Measurements from ENCODE around the gene STPG2. TPM values are rescaled to one million over a fixed set of nuclear protein-coding genes. Genes with fewer than 3 reads are reported as not detected.

STPG2 gene
- total and polyA plus RNA-seq, 2 of the 8 experiments (the other 6 are each of a cell fraction or from before 2014, with no cell fraction given) = 0.03 TPM; not detected in 1

DNA sequence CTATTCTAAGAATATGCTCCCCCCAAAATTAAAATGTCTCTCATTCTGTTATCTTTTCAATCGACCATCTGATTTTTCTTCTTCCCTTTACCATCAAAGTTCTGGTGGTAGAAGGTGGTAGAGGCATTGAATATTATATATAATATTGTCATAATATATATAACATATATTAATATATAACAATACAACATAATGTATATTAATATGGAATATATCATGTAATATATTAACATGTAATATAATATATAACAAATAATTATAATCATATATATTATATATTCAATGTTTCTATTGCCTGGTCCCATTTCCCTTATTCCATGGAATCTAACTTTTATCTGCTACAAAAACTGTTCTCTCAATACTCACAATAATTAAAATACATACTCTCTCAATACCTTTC is 40.6 kb downstream of the STPG2 start:
- 67% methylated on average over 1 of the region's 1 CpG; no CpG with 5 or more reads in 1 of the 2 experiments for WGBS, 2 experiments (ENCODE audit: extremely low coverage in 1 of 2, insufficient coverage in 1 of 2, insufficient read length in 1 of 2, insufficient replicate concordance in 2 of 2, low coverage in 1 of 2, low lambda C conversion rate in 2 of 2, missing lambda C conversion rate in 1 of 2)
- CTCF ChIA-PET (ENCODE audit: partially characterized antibody) = interaction anchor here (1.8 kb wide), 1 partner anchor 75 kb away, joined by 6 read pairs; no protein-coding TSS in a partner anchor
- Histone ChIP-seq H4K20me1 (replicated peaks in 1 of 2; ENCODE audit: control insufficient read depth in 1 of 2, insufficient read depth in 2 of 2, low read length in 2 of 2) (no peaks in the 10 kb centered on the region), H2BK15ac (ENCODE audit: low read length) (no peak overlapping the region), H2BK20ac (ENCODE audit: low read length) (no peak overlapping the region), H4K91ac (replicated peaks; ENCODE audit: insufficient read length, low read length) (no peak overlapping the region), H3K4me2 (ENCODE audit: insufficient read depth in 1 of 2, low read depth in 2 of 2, low read length in 2 of 2) (no peak overlapping the region), H4K5ac (ENCODE audit: insufficient read length, low read depth, low read length) (no peak overlapping the region), H3K9me3 (ENCODE audit: insufficient read depth in 2 of 2, low read depth in 1 of 2, low read length in 1 of 2) (no peaks in the 10 kb centered on the region), H3K4me1 (replicated peaks in 1 of 4; ENCODE audit: control insufficient read depth in 3 of 4, insufficient read depth in 4 of 4, low read length in 3 of 4) (no peaks in the 10 kb centered on the region), H2AK5ac (ENCODE audit: low read depth, low read length) (no peak overlapping the region), H3K4me3 (ENCODE audit: extremely low read depth in 1 of 4, insufficient read depth in 2 of 4, low read depth in 3 of 4, low read length in 4 of 4) (no peak overlapping the region), H2BK5ac (ENCODE audit: low read depth, low read length) (no peak overlapping the region), H3K23me2 (ENCODE audit: low read depth, low read length) (no peaks in the 10 kb centered on the region), H3K36me3 (ENCODE audit: control insufficient read depth in 2 of 4, insufficient read depth in 4 of 4, low read length in 3 of 4) (no peaks in the 10 kb centered on the region), H3K56ac (replicated peaks; ENCODE audit: insufficient read length, low read depth, low read length) (no peak overlapping the region), H3K27ac (ENCODE audit: low read depth, low read length) (no peak overlapping the region), H3K18ac (ENCODE audit: extremely low read depth, low read length) (no peak overlapping the region), H3K23ac (ENCODE audit: insufficient read length) (no peak overlapping the region), H3K14ac (ENCODE audit: insufficient read length) (no peak overlapping the region), H3K9ac (replicated peaks in 1 of 4; ENCODE audit: extremely low read depth in 1 of 4, low read depth in 3 of 4, low read length in 3 of 4) (no peak overlapping the region), H2AFZ (ENCODE audit: low read length) (no peak overlapping the region), H3K27me3 (replicated peaks in 1 of 4; ENCODE audit: control insufficient read depth in 3 of 4, extremely low read depth in 1 of 4, insufficient read depth in 3 of 4, low read length in 3 of 4) (no peaks in the 10 kb centered on the region), H2BK12ac (ENCODE audit: low read depth, low read length) (no peak overlapping the region), H3K4ac (replicated peaks; ENCODE audit: insufficient read length, low read depth, low read length) (no peak overlapping the region), H4K8ac (ENCODE audit: extremely low read depth, insufficient read depth, low read length) (no peak overlapping the region), H3K79me2 (ENCODE audit: control insufficient read depth in 1 of 2, insufficient read depth in 2 of 2, low read length in 2 of 2) (no peaks in the 10 kb centered on the region), H3K79me1 (ENCODE audit: low read depth, low read length) (no peaks in the 10 kb centered on the region), H2BK120ac (replicated peaks; ENCODE audit: low read depth, low read length) (no peak overlapping the region)
- DNase-seq (ENCODE audit: low read depth in 1 of 2, low spot score in 2 of 2) = no peak
- POLR2A ChIA-PET (ENCODE audit: partially characterized antibody) = no interaction called here
- FAIRE-seq = no peak
- TF ChIP-seq POLR2AphosphoS5 (IDR thresholded peaks at IDR 0.05; ENCODE audit: low read depth, low read length) (no peak), GABPA (IDR thresholded peaks at IDR 0.05; ENCODE audit: borderline replicate concordance, insufficient read depth, low read length) (no peak), CBX8 (IDR thresholded peaks at IDR 0.05; ENCODE audit: borderline replicate concordance, low read depth, low read length) (no peak), SIX5 (IDR thresholded peaks at IDR 0.05; ENCODE audit: low read depth, low read length) (no peak), EZH2 (IDR thresholded peaks at IDR 0.05; ENCODE audit: low read depth, low read length, severe bottlenecking) (no peak)

Measured in H1 (cell line).